ENCODE measurements around the gene MARK4. TPM values are rescaled to one million over a fixed set of nuclear protein-coding genes. Genes with fewer than 3 reads are reported as not detected.

Gene MARK4
- polyA plus RNA-seq, 4 donors = 35.9 to 42.3 (median 40.7) TPM

- no peak for DNase-seq (ENCODE audit: low read depth in 4 of 4, low spot score in 3 of 4)
Observed at GRCh38 chr19:45352914-45353796, 102.1 kb downstream of the MARK4 start.

GRCh38 chr19:45354241-45354842, 103.3 kb downstream of the MARK4 start:
- DNase-seq (ENCODE audit: low read depth in 4 of 4, low spot score in 3 of 4) = no peak

Other genes starting within 250 kb of the MARK4 start
- gene RELB, start 249.8 kb upstream of the MARK4 start, polyA plus RNA-seq (ENCODE audit: insufficient read length in 4 of 4) = 1 to 10 TPM; 5.2 to 7.7 (median 5.9) TPM
- gene CLASRP, start 212.2 kb upstream of the MARK4 start, polyA plus RNA-seq (ENCODE audit: insufficient read length in 4 of 4) = 10 to 100 TPM; 55.8 to 63.3 (median 59.1) TPM
- 1 to 10 TPM in 1 of 4 donors, under 1 TPM in 3; 0.78 to 1.5 (median 0.95) TPM for gene ZNF296, start 174.8 kb upstream of the MARK4 start, polyA plus RNA-seq (ENCODE audit: insufficient read length in 4 of 4)
- gene GEMIN7, start 172.0 kb upstream of the MARK4 start, polyA plus RNA-seq (ENCODE audit: insufficient read length in 4 of 4) = 10 to 100 TPM; 19.0 to 26.7 (median 21.8) TPM
- 10 to 100 TPM; 23.8 to 35.3 (median 26.0) TPM for gene PPP1R37, start 158.1 kb upstream of the MARK4 start, polyA plus RNA-seq (ENCODE audit: insufficient read length in 4 of 4)
- under 1 TPM; 0.10 to 0.25 (median 0.11) TPM for gene NKPD1, start 90.3 kb upstream of the MARK4 start, polyA plus RNA-seq (ENCODE audit: insufficient read length in 4 of 4)
- 10 to 100 TPM; 32.1 to 60.7 (median 35.3) TPM for gene TRAPPC6A, start 73.0 kb upstream of the MARK4 start, polyA plus RNA-seq (ENCODE audit: insufficient read length in 4 of 4)
- 10 to 100 TPM; 10.5 to 13.9 (median 11.2) TPM for gene BLOC1S3, start 72.5 kb upstream of the MARK4 start, polyA plus RNA-seq (ENCODE audit: insufficient read length in 4 of 4)
- gene EXOC3L2, start 5.9 kb upstream of the MARK4 start, polyA plus RNA-seq (ENCODE audit: insufficient read length in 4 of 4) = 10 to 100 TPM in 1 of 4 donors, 1 to 10 TPM in 3; 8.2 to 12.6 (median 8.9) TPM
- gene CKM, start 71.6 kb downstream of the MARK4 start, polyA plus RNA-seq (ENCODE audit: insufficient read length in 4 of 4) = under 1 TPM; 0.33 to 0.84 (median 0.56) TPM
- gene KLC3, start 89.5 kb downstream of the MARK4 start, polyA plus RNA-seq (ENCODE audit: insufficient read length in 4 of 4) = 1 to 10 TPM in 2 of 4 donors, under 1 TPM in 2; 0.76 to 3.0 (median 1.1) TPM
- 10 to 100 TPM; 33.2 to 35.5 (median 33.8) TPM for gene ERCC2, start 119.3 kb downstream of the MARK4 start, polyA plus RNA-seq (ENCODE audit: insufficient read length in 4 of 4)
- gene PPP1R13L, start 153.8 kb downstream of the MARK4 start, polyA plus RNA-seq (ENCODE audit: insufficient read length in 4 of 4) = 10 to 100 TPM in 2 of 4 donors, 1 to 10 TPM in 2; 7.3 to 12.0 (median 9.1) TPM
- gene POLR1G, start 155.4 kb downstream of the MARK4 start, polyA plus RNA-seq (ENCODE audit: insufficient read length in 4 of 4) = 1 to 10 TPM; 3.4 to 5.3 (median 3.9) TPM
- 10 to 100 TPM; 74.4 to 87.4 (median 79.2) TPM for gene ERCC1, start 172.6 kb downstream of the MARK4 start, polyA plus RNA-seq (ENCODE audit: insufficient read length in 4 of 4)
- 10 to 100 TPM in 3 of 4 donors, 1 to 10 TPM in 1; 2.6 to 85.3 (median 35.4) TPM for gene FOSB, start 216.7 kb downstream of the MARK4 start, polyA plus RNA-seq (ENCODE audit: insufficient read length in 4 of 4)
- 1 to 10 TPM; 7.4 to 9.1 (median 7.7) TPM for gene RTN2, start 245.8 kb downstream of the MARK4 start, polyA plus RNA-seq (ENCODE audit: insufficient read length in 4 of 4)
- under 1 TPM in 3 of 4 donors, not detected in 1; 0.25 to 0.57 (median 0.25) TPM for gene PPM1N, start 247.2 kb downstream of the MARK4 start, polyA plus RNA-seq (ENCODE audit: insufficient read length in 4 of 4)

Measured in right renal pelvis (tissue), 4 donors.